Ishikawa (cell line): ENCODE data around the gene KLHL12.

ENCODE experiments used
- CEBPB ChIP-seq: IDR thresholded peaks from 2 replicates; pipeline ENCODE4 v1.6.1; 2012
- CREB1 ChIP-seq: IDR thresholded peaks from 2 replicates; pipeline ENCODE4 v1.6.1; 2012; ENCODE audit warnings: low read depth
- EGR1 ChIP-seq: IDR thresholded peaks from 2 replicates; pipeline ENCODE4 v1.6.1; 2012
- EP300 ChIP-seq: IDR thresholded peaks from 2 replicates; pipeline ENCODE4 v1.6.1; 2012; ENCODE audit warnings: borderline replicate concordance
- FOXM1 ChIP-seq: IDR thresholded peaks from 2 replicates; pipeline ENCODE4 v1.6.1; 2012; ENCODE audit warnings: low read depth, borderline replicate concordance
- NFIC ChIP-seq: IDR thresholded peaks from 2 replicates; pipeline ENCODE4 v1.6.1; 2012
- RAD21 ChIP-seq: IDR thresholded peaks from 2 replicates; pipeline ENCODE4 v1.6.1; 2012; ENCODE audit warnings: low read depth
- TAF1 ChIP-seq: IDR thresholded peaks from 2 replicates; pipeline ENCODE4 v1.6.1; 2012; ENCODE audit warnings: low read depth, mild to moderate bottlenecking
- TCF12 ChIP-seq: IDR thresholded peaks from 2 replicates; pipeline ENCODE4 v1.6.1; 2012; ENCODE audit warnings: low read depth
- TEAD4 ChIP-seq: IDR thresholded peaks from 2 replicates; pipeline ENCODE4 v1.6.1; 2012
- YY1 ChIP-seq: IDR thresholded peaks from 2 replicates; pipeline ENCODE4 v1.6.1; 2012; ENCODE audit warnings: low read depth
- ZBTB7A ChIP-seq: IDR thresholded peaks from 2 replicates; pipeline ENCODE4 v1.6.1; 2012; ENCODE audit warnings: low read depth
- TF ChIP-seq, protein P1 (sequence below): IDR thresholded peaks from 2 replicates; pipeline ENCODE4 v1.6.1; 2012
- TF ChIP-seq, protein P2 (sequence below): IDR thresholded peaks from 2 replicates; pipeline ENCODE4 v1.6.1; 2012; ENCODE audit warnings: low read depth, mild to moderate bottlenecking
- TF ChIP-seq, protein P3 (sequence below): IDR thresholded peaks from 2 replicates; pipeline ENCODE4 v1.6.1; 2012

The KLHL12 gene

DNA sequence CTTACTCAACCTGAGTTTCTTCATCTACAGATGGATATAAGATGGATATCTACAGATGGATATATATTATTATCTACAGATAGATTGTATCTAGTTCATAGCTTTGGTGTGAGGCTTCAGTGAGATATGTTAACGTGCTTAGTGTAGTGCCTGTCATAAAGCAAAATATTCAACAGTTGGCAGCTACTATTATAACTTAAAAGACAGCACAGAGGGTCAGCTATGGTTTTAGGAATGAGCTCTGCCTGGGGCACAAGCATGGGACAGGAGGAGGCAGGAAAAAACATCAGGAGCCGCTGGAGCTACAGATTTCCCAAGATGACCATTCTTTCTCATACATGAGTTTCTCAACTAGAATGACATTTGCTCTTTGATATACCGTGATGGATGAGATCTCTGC lies 41.3 kb upstream of the KLHL12 start:
- TF ChIP-seq CREB1 (no peak), YY1 (no peak), EP300 (no peak), RAD21 (no peak), TCF12 (no peak), TAF1 (no peak), EGR1 (no peak), NFIC (no peak), FOXM1 (no peak), TEAD4 (no peak)
- TF ChIP-seq, protein P1, sequence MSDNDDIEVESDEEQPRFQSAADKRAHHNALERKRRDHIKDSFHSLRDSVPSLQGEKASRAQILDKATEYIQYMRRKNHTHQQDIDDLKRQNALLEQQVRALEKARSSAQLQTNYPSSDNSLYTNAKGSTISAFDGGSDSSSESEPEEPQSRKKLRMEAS, result no peak
- TF ChIP-seq, protein P2, sequence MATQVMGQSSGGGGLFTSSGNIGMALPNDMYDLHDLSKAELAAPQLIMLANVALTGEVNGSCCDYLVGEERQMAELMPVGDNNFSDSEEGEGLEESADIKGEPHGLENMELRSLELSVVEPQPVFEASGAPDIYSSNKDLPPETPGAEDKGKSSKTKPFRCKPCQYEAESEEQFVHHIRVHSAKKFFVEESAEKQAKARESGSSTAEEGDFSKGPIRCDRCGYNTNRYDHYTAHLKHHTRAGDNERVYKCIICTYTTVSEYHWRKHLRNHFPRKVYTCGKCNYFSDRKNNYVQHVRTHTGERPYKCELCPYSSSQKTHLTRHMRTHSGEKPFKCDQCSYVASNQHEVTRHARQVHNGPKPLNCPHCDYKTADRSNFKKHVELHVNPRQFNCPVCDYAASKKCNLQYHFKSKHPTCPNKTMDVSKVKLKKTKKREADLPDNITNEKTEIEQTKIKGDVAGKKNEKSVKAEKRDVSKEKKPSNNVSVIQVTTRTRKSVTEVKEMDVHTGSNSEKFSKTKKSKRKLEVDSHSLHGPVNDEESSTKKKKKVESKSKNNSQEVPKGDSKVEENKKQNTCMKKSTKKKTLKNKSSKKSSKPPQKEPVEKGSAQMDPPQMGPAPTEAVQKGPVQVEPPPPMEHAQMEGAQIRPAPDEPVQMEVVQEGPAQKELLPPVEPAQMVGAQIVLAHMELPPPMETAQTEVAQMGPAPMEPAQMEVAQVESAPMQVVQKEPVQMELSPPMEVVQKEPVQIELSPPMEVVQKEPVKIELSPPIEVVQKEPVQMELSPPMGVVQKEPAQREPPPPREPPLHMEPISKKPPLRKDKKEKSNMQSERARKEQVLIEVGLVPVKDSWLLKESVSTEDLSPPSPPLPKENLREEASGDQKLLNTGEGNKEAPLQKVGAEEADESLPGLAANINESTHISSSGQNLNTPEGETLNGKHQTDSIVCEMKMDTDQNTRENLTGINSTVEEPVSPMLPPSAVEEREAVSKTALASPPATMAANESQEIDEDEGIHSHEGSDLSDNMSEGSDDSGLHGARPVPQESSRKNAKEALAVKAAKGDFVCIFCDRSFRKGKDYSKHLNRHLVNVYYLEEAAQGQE, result no peak
- TF ChIP-seq, protein P3, sequence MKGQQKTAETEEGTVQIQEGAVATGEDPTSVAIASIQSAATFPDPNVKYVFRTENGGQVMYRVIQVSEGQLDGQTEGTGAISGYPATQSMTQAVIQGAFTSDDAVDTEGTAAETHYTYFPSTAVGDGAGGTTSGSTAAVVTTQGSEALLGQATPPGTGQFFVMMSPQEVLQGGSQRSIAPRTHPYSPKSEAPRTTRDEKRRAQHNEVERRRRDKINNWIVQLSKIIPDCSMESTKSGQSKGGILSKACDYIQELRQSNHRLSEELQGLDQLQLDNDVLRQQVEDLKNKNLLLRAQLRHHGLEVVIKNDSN, result no peak

DNA sequence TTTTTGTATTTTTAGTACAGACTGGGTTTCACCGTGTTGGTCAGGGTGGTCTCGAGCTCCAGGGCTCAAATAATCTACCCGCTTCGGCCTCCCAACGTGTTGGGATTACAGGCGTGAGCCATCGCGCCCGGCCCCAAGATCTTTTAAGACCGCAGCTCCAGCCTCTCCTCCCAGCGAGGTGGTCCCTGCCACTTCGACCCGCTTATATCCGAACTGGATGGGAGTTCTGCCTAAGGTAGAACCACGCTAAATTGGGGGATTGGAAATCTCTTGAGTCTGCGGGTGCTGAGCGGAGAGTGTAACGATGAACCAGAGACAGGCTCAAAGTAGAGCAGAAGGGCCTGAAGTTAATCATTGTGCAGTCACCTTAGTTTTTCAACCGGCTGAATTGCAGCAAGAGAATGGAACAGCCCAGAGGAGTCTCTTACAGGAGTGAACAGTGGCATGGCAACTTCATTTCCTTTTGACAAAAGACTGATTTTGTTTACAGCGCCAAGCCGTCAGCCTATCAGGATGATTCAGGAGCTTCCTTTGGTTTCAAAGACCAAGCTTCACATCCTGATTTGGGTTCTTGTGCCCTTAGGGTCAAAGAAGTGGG lies 40.7 kb upstream of the KLHL12 start:
- 0 out of 2 replicates have a peak, but pooled peaks have one; percentile 23 for TF ChIP-seq TAF1
- TF ChIP-seq, protein P2, result no peak

DNA sequence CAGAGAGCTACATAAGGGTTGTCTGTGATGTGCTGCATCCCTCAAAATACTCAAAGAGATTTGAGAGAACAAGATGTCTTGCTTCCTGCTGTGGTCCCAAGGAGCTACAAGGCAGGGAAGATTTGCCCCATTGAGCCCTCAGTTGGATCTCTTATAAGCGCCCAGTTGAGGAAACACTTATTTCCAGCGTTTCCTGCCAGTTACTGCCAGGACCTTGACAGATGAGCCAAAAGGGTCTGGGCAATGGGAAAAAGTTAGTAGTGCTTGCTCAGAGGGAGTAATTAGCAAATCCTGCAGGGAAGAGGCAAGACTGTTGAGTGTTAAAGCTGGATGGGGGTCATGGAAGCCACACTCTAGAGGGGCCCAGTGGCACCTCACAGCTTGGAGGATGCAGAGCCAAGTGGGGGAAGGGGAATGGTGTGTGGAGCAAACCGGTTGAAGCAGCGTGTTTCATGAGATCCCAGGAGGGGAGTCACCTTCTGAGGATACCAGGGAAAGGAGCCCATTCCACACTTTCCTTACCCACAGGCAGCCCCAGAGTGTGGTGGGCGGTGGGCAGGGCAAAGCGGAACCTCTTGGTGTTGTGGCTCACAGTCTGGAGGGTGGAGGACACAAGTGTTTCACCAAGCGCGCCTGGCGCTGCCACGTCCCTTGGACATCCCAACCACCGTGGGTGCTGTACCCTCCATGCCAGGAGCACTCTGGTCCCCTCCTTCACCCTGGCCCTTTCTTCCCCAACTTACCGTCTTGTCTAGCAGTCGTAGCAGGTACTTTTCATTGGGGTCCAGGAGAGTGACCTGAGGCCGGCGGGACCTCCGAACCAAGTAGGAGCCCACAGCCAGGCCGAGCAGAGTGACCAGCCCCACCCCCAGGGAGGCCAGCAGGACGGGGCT lies 39.2 kb upstream of the KLHL12 start:
- TF ChIP-seq CEBPB (no peak), EP300 (no peak), CREB1 (no peak), YY1 (no peak), TEAD4 (no peak), RAD21 (no peak), TCF12 (no peak), EGR1 (no peak), TAF1 (no peak), ZBTB7A (no peak), NFIC (no peak), FOXM1 (no peak)
- TF ChIP-seq, protein P3, result no peak
- TF ChIP-seq, protein P1, result no peak
- TF ChIP-seq, protein P2, result no peak

DNA sequence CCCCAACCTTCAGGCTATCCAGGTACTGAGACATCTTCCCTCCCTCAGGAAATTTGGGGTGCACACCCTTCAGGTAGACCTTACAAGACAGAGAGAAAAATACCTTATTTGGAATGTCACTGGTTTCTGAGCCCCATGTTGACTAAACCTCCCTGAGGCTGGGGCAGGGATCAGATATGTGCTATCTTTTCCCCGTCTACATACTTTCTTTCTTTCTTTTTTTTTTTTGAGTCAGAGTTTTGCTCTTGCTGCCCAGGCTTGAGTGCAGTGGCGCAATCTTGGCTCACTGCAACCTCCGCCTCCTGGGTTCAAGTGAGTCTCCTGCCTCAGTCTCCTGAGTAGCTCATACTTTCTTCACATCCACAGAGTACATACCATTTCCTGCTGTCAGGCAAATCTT lies 38.4 kb upstream of the KLHL12 start:
- TF ChIP-seq CREB1, result no peak
- TF ChIP-seq, protein P3, result no peak
- no peak for TF ChIP-seq NFIC
- no peak for TF ChIP-seq CEBPB
- no peak for TF ChIP-seq EP300
